ENCODE measurements around the gene VAV3.

Gene VAV3

GRCh38 chr1:107940701-107941100 lies 24.3 kb downstream of the VAV3 start:
- Mint-ChIP-seq H3K27me3 (ENCODE audit: low read depth) (peaks cover under 1% of the 10 kb centered on the region), H3K4me1 (peaks cover 4% of the 10 kb centered on the region), H3K9me3 (no peaks in the 10 kb centered on the region), H3K27ac (no peak overlapping the region), H3K4me3 (no peak overlapping the region), H3K36me3 (ENCODE audit: low read depth) (no peaks in the 10 kb centered on the region)
- TF ChIP-seq, protein P1, sequence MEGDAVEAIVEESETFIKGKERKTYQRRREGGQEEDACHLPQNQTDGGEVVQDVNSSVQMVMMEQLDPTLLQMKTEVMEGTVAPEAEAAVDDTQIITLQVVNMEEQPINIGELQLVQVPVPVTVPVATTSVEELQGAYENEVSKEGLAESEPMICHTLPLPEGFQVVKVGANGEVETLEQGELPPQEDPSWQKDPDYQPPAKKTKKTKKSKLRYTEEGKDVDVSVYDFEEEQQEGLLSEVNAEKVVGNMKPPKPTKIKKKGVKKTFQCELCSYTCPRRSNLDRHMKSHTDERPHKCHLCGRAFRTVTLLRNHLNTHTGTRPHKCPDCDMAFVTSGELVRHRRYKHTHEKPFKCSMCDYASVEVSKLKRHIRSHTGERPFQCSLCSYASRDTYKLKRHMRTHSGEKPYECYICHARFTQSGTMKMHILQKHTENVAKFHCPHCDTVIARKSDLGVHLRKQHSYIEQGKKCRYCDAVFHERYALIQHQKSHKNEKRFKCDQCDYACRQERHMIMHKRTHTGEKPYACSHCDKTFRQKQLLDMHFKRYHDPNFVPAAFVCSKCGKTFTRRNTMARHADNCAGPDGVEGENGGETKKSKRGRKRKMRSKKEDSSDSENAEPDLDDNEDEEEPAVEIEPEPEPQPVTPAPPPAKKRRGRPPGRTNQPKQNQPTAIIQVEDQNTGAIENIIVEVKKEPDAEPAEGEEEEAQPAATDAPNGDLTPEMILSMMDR (IDR thresholded peaks at IDR 0.05; ENCODE audit: unreplicated experiment in 3 of 3), result no peak

GRCh38 chr1:107940017-107940577 lies 24.9 kb downstream of the VAV3 start:
- Mint-ChIP-seq H3K36me3 (ENCODE audit: low read depth) (no peaks in the 10 kb centered on the region), H3K27me3 (ENCODE audit: low read depth) (no peaks in the 10 kb centered on the region), H3K27ac (no peak overlapping the region), H3K4me1 (peaks cover 4% of the 10 kb centered on the region), H3K4me3 (no peak overlapping the region), H3K9me3 (no peaks in the 10 kb centered on the region)
- TF ChIP-seq, protein P1 (IDR thresholded peaks at IDR 0.05; ENCODE audit: unreplicated experiment in 3 of 3), result no peak

GRCh38 chr1:107939256-107939655 lies 25.7 kb downstream of the VAV3 start:
- peaks cover 4% of the 10 kb centered on the region for H3K4me1 Mint-ChIP-seq
- no peak overlapping the region for H3K4me3 Mint-ChIP-seq
- TF ChIP-seq, protein P1 (IDR thresholded peaks at IDR 0.05; ENCODE audit: unreplicated experiment in 3 of 3), result no peak
- H3K27ac Mint-ChIP-seq, result no peak overlapping the region
- no peaks in the 10 kb centered on the region for H3K36me3 Mint-ChIP-seq (ENCODE audit: low read depth)
- no peaks in the 10 kb centered on the region for H3K9me3 Mint-ChIP-seq
- H3K27me3 Mint-ChIP-seq (ENCODE audit: low read depth), result no peaks in the 10 kb centered on the region

DNA sequence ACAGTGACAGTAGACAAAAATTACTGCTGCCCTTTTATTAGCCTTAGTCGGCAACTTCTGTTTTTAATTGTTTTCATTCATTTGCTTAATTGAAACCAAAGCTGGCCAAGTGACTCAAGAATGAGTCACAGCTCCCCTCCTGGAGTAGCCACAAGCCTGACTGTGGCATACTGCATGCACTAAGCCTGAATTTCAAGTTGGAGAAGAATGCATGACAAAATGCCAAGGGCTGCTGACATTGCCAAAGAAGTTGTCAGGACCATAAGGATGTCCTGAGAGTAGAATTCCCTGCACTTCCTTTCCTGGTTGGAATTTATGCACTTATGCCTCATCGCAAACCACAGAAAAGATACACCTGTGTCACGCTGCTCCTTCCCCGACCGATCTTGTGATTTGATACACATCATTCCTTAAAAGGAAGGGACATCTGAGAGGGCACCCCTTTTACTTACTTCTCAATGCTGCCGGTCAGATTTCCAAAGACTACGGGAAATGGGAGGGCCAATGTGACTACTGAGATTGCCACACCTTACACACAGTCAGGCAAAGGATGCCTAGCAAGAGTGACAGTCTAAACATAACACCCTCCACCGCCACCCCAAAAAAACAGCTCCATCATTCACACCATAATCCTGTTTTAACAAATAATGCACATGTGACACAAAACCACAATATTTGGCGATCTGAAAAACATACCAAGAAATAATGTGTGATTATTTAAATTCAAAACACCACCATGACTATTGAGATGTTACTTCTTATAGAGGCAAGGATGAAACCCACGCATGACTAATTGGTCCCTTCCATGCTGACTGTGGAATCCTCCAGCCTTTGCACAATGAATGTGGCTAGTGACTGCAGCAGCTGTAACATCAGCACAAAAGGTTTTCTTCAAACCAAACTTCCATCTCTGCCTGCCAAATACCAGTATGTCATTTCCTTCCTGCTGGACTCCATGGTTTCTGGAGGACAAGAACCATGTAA lies 28.2 kb downstream of the VAV3 start:
- Mint-ChIP-seq H3K4me1 (peaks cover 4% of the 10 kb centered on the region), H3K4me3 (no peak overlapping the region), H3K27ac (peak overlapping the region in 1 of 3 experiments; percentile 14), H3K36me3 (ENCODE audit: low read depth) (no peaks in the 10 kb centered on the region), H3K9me3 (no peaks in the 10 kb centered on the region), H3K27me3 (ENCODE audit: low read depth) (no peaks in the 10 kb centered on the region)
- TF ChIP-seq, protein P1 (IDR thresholded peaks at IDR 0.05; ENCODE audit: unreplicated experiment in 3 of 3), result no peak

GRCh38 chr1:107935396-107936064 lies 29.4 kb downstream of the VAV3 start:
- Mint-ChIP-seq H3K4me1 (peaks cover 4% of the 10 kb centered on the region), H3K27ac (no peak overlapping the region), H3K9me3 (no peaks in the 10 kb centered on the region), H3K4me3 (no peak overlapping the region), H3K27me3 (ENCODE audit: low read depth) (no peaks in the 10 kb centered on the region), H3K36me3 (ENCODE audit: low read depth) (no peaks in the 10 kb centered on the region)
- TF ChIP-seq, protein P1 (IDR thresholded peaks at IDR 0.05; ENCODE audit: unreplicated experiment in 3 of 3), result no peak

Measured in nephron (organoid).